Measurements from ENCODE around the gene ACHE. TPM values are rescaled to one million over a fixed set of nuclear protein-coding genes. Genes with fewer than 3 reads are reported as not detected.

ACHE gene
- total and polyA plus RNA-seq, 7 donors: 10.7 to 99.2 (median 23.8) TPM

GRCh38 chr7:100882785-100883526, 12.7 kb downstream of the ACHE start:
- ATAC-seq: no peak
- peaks cover 18 to 92% of the 10 kb centered on the region in 2 donors for H3K36me3 ChIP-seq (ENCODE audit: insufficient read depth in 1 of 2, low read depth in 1 of 2)
- no peak overlapping the region for H3K27ac ChIP-seq
- H3K27me3 ChIP-seq (ENCODE audit: insufficient read depth in 3 of 3, low read length in 2 of 3): no peaks in the 10 kb centered on the region
- no peaks in the 10 kb centered on the region for H3K9me3 ChIP-seq
- WGBS, 3 donors: 87 to 91% (median 89%) methylated on average over 22 to 24 of the region's 24 CpGs
- DNase-seq: peak in 1 of 2 donors; percentile 28
- no peak for TF ChIP-seq CTCF (IDR thresholded peaks at IDR 0.05)
- intact Hi-C loops (cut with DNase I): loop anchor here in 1 of 2 donors (10.0 kb wide), 1 partner anchor 362 kb away; the partner anchor contains the start of gene FIS1
- H3K4me1 ChIP-seq: peaks cover 17% of the 10 kb centered on the region
- H3K4me3 ChIP-seq: no peak overlapping the region

GRCh38 chr7:100882201-100882600, 13.5 kb downstream of the ACHE start:
- intact Hi-C loops (cut with DNase I): loop anchor here in 1 of 2 donors (10.0 kb wide), 1 partner anchor 363 kb away; the partner anchor contains the start of gene FIS1
- TF ChIP-seq CTCF (IDR thresholded peaks at IDR 0.05): no peak
- 86 to 91% (median 87%) methylated on average over 9 of the region's 9 CpGs for WGBS, 3 donors
- Histone ChIP-seq H3K27ac (no peak overlapping the region), H3K27me3 (ENCODE audit: insufficient read depth in 3 of 3, low read length in 2 of 3) (no peaks in the 10 kb centered on the region), H3K36me3 (ENCODE audit: insufficient read depth in 1 of 2, low read depth in 1 of 2) (peaks cover 18 to 92% of the 10 kb centered on the region in 2 donors), H3K4me1 (peaks cover 20% of the 10 kb centered on the region), H3K9me3 (no peaks in the 10 kb centered on the region), H3K4me3 (no peak overlapping the region)
- DNase-seq (peak in 1 of 2 donors; percentile 40), ATAC-seq (no peak)

- no peak overlapping the region for H3K27ac ChIP-seq
- no peak for ATAC-seq
- no peaks in the 10 kb centered on the region for H3K9me3 ChIP-seq
- 94 to 96% (median 95%) methylated on average over 16 to 20 of the region's 20 CpGs for WGBS, 3 donors
- intact Hi-C loops (cut with DNase I): loop anchor here in 1 of 2 donors (10.0 kb wide), 1 partner anchor 364 kb away; the partner anchor contains the start of gene FIS1
- H3K36me3 ChIP-seq (ENCODE audit: insufficient read depth in 1 of 2, low read depth in 1 of 2): peaks cover 15 to 92% of the 10 kb centered on the region in 2 donors
- H3K27me3 ChIP-seq (ENCODE audit: insufficient read depth in 3 of 3, low read length in 2 of 3): no peaks in the 10 kb centered on the region
- H3K4me1 ChIP-seq: peaks cover 31% of the 10 kb centered on the region
- peak in 1 of 2 donors; percentile 42 for DNase-seq
- TF ChIP-seq CTCF (IDR thresholded peaks at IDR 0.05): no peak
- no peak overlapping the region for H3K4me3 ChIP-seq
Observed at GRCh38 chr7:100881136-100881535, 14.6 kb downstream of the ACHE start.

GRCh38 chr7:100880645-100881044, 15.0 kb downstream of the ACHE start:
- TF ChIP-seq CTCF (IDR thresholded peaks at IDR 0.05): no peak
- Histone ChIP-seq H3K4me3 (no peak overlapping the region), H3K4me1 (peaks cover 36% of the 10 kb centered on the region), H3K27ac (no peak overlapping the region), H3K27me3 (ENCODE audit: insufficient read depth in 3 of 3, low read length in 2 of 3) (no peaks in the 10 kb centered on the region), H3K9me3 (no peaks in the 10 kb centered on the region), H3K36me3 (ENCODE audit: insufficient read depth in 1 of 2, low read depth in 1 of 2) (peaks cover 13 to 91% of the 10 kb centered on the region in 2 donors)
- intact Hi-C loops (cut with DNase I): loop anchor here in 1 of 2 donors (10.0 kb wide), 1 partner anchor 364 kb away; the partner anchor contains the start of gene FIS1
- ATAC-seq (no peak), DNase-seq (peak in 1 of 2 donors; percentile 28)
- 87 to 89% (median 88%) methylated on average over 7 of the region's 7 CpGs for WGBS, 3 donors
